ENCODE measurements around the gene ARL6IP5.

ARL6IP5 gene

GRCh38 chr3:69121513-69121912 is 36.8 kb downstream of the ARL6IP5 start:
- TF ChIP-seq CTCF (IDR thresholded peaks at IDR 0.05): no peak

GRCh38 chr3:69121950-69122349 is 37.2 kb downstream of the ARL6IP5 start:
- no peak for TF ChIP-seq CTCF (IDR thresholded peaks at IDR 0.05)

- TF ChIP-seq CTCF (IDR thresholded peaks at IDR 0.05): no peak
Observed at GRCh38 chr3:69122403-69122802, 37.7 kb downstream of the ARL6IP5 start, which contains the start of gene LMOD3. LMOD3 (minus strand) TSS chr3:69122595; CDS start chr3:69122386, 209 bp downstream.

- no peak for TF ChIP-seq CTCF (IDR thresholded peaks at IDR 0.05)
Observed at GRCh38 chr3:69126216-69126615, 41.5 kb downstream of the ARL6IP5 start.

GRCh38 chr3:69126999-69127398 is 42.3 kb downstream of the ARL6IP5 start:
- TF ChIP-seq CTCF (IDR thresholded peaks at IDR 0.05): no peak

- TF ChIP-seq CTCF (IDR thresholded peaks at IDR 0.05): no peak
Observed at GRCh38 chr3:69128509-69128908, 43.8 kb downstream of the ARL6IP5 start.

GRCh38 chr3:69129531-69129930 is 44.8 kb downstream of the ARL6IP5 start:
- no peak for TF ChIP-seq CTCF (IDR thresholded peaks at IDR 0.05)

GRCh38 chr3:69130689-69131088 is 46.0 kb downstream of the ARL6IP5 start:
- TF ChIP-seq CTCF (IDR thresholded peaks at IDR 0.05): no peak
